ENCODE results near the gene SPIN1.
A peak's percentile ranks its signal among the peaks of the same experiment; 100 is the strongest.

Gene SPIN1

GRCh38 chr9:88503081-88503844 is 115.0 kb downstream of the SPIN1 start:
- POLR2A ChIA-PET = no interaction called here
- Histone ChIP-seq H3K4me1 (ENCODE audit: control insufficient read depth, insufficient read depth, low read length) (no peaks in the 10 kb centered on the region), H3K36me3 (ENCODE audit: control insufficient read depth in 2 of 2, insufficient read depth in 1 of 2, low read length in 2 of 2) (no peaks in the 10 kb centered on the region), H3K4me3 (ENCODE audit: low read depth, low read length) (no peak overlapping the region), H3K9me3 (ENCODE audit: control insufficient read depth, insufficient read depth, low read depth, low read length) (no peaks in the 10 kb centered on the region), H3K27ac (ENCODE audit: extremely low read depth, low read depth, low read length) (no peak overlapping the region)
- no peak for TF ChIP-seq ZNF704 (tag by site-specific recombination; IDR thresholded peaks at IDR 0.05)
- TF ChIP-seq YY1 (tag by site-specific recombination; IDR thresholded peaks at IDR 0.05) = no peak
- TF ChIP-seq ZBTB17 (tag by site-specific recombination; IDR thresholded peaks at IDR 0.05) = no peak
- CTCF ChIA-PET = interaction anchor here (0.6 kb wide), 1 partner anchor 30 kb away, joined by 3 read pairs; no protein-coding TSS in a partner anchor

GRCh38 chr9:88503845-88504764 is 115.9 kb downstream of the SPIN1 start:
- Histone ChIP-seq H3K9me3 (ENCODE audit: control insufficient read depth, insufficient read depth, low read depth, low read length) (no peaks in the 10 kb centered on the region), H3K36me3 (ENCODE audit: control insufficient read depth in 2 of 2, insufficient read depth in 1 of 2, low read length in 2 of 2) (no peaks in the 10 kb centered on the region), H3K4me3 (ENCODE audit: low read depth, low read length) (no peak overlapping the region), H3K4me1 (ENCODE audit: control insufficient read depth, insufficient read depth, low read length) (no peaks in the 10 kb centered on the region), H3K27ac (ENCODE audit: extremely low read depth, low read depth, low read length) (no peak overlapping the region)
- ChIA-PET POLR2A (no interaction called here), CTCF (interaction anchor here (0.6 kb wide), 1 partner anchor 29 kb away, joined by 3 read pairs; no protein-coding TSS in a partner anchor)
- TF ChIP-seq ZNF561 (tag by site-specific recombination; IDR thresholded peaks at IDR 0.05; ENCODE audit: borderline replicate concordance) (no peak), ZNF211 (tag by site-specific recombination; IDR thresholded peaks at IDR 0.05; ENCODE audit: low read depth) (peak; percentile 99)

- no peaks in the 10 kb centered on the region for H3K9me3 ChIP-seq (ENCODE audit: control insufficient read depth, insufficient read depth, low read depth, low read length)
- ChIA-PET POLR2A (no interaction called here), CTCF (interaction anchor here (0.5 kb wide), 1 partner anchor 338 kb away, joined by 4 read pairs; no protein-coding TSS in a partner anchor)
- H3K27ac ChIP-seq (ENCODE audit: extremely low read depth, low read depth, low read length) = no peak overlapping the region
- no peak overlapping the region for H3K4me3 ChIP-seq (ENCODE audit: low read depth, low read length)
- no peaks in the 10 kb centered on the region for H3K36me3 ChIP-seq (ENCODE audit: control insufficient read depth in 2 of 2, insufficient read depth in 1 of 2, low read length in 2 of 2)
- no peaks in the 10 kb centered on the region for H3K4me1 ChIP-seq (ENCODE audit: control insufficient read depth, insufficient read depth, low read length)
- no peak for TF ChIP-seq MEIS1 (CRISPR knock-in tag; IDR thresholded peaks at IDR 0.05; ENCODE audit: borderline replicate concordance)
- TF ChIP-seq ZNF610 (tag by site-specific recombination; IDR thresholded peaks at IDR 0.05; ENCODE audit: borderline replicate concordance) = no peak
- no peak for TF ChIP-seq ZNF518A (tag by site-specific recombination; conservative IDR thresholded peaks at IDR 0.05; ENCODE audit: low read depth)
- no peak for TF ChIP-seq ZNF513 (tag by site-specific recombination; IDR thresholded peaks at IDR 0.05)
- no peak for TF ChIP-seq ZNF138 (tag by site-specific recombination; IDR thresholded peaks at IDR 0.05; ENCODE audit: borderline replicate concordance)
- TF ChIP-seq ZNF10 (tag by site-specific recombination; IDR thresholded peaks at IDR 0.05) = no peak
- no peak for TF ChIP-seq ZNF585B (tag by site-specific recombination; IDR thresholded peaks at IDR 0.05)
- no peak for TF ChIP-seq ZNF248 (tag by site-specific recombination; IDR thresholded peaks at IDR 0.05)
- no peak for TF ChIP-seq KLF7 (tag by site-specific recombination; IDR thresholded peaks at IDR 0.05; ENCODE audit: borderline replicate concordance)
- TF ChIP-seq EGR2 (tag by site-specific recombination; IDR thresholded peaks at IDR 0.05; ENCODE audit: low read depth) = no peak
- no peak for TF ChIP-seq TCF7L2 (IDR thresholded peaks at IDR 0.05; ENCODE audit: borderline replicate concordance, low read depth, low read length)
- no peak for TF ChIP-seq ZNF473 (tag by site-specific recombination; IDR thresholded peaks at IDR 0.05)
- no peak for TF ChIP-seq ZEB2 (tag by site-specific recombination; IDR thresholded peaks at IDR 0.05)
- no peak for TF ChIP-seq ZNF394 (tag by site-specific recombination; IDR thresholded peaks at IDR 0.05; ENCODE audit: borderline replicate concordance)
- no peak for TF ChIP-seq RBAK (tag by site-specific recombination; IDR thresholded peaks at IDR 0.05)
- no peak for TF ChIP-seq ZNF114 (tag by site-specific recombination; IDR thresholded peaks at IDR 0.05)
- TF ChIP-seq ZNF529 (tag by site-specific recombination; IDR thresholded peaks at IDR 0.05; ENCODE audit: insufficient replicate concordance) = no peak
These were observed 120.1 kb downstream of the SPIN1 start for GRCh38 chr9:88508326-88508725.
